C4-2B (cell line): ENCODE measurements around the gene RNF2.

ENCODE experiments used
- CTCF ChIP-seq: fragments of 450-650 bp; conservative IDR thresholded peaks from 2 replicates; pipeline ENCODE4 v1.5.1; 2017; ENCODE audit warnings: mild to moderate bottlenecking
- ZFX ChIP-seq: fragments of 450-650 bp; IDR thresholded peaks from 2 replicates; pipeline ENCODE4 v1.6.1; 2017

- TF ChIP-seq CTCF, result no peak
- no peak for TF ChIP-seq ZFX
These were observed 3.6 kb upstream of the RNF2 start for GRCh38 chr1:185041742-185042141.
